ENCODE data around the gene ADGRD1. TPM values are rescaled to one million over a fixed set of nuclear protein-coding genes. Genes with fewer than 3 reads are reported as not detected.

Gene ADGRD1
- total RNA-seq, 1 donor from 2014 or later = 0.98 TPM

- Mint-ChIP-seq H3K4me1 (peaks cover under 1% of the 10 kb centered on the region), H3K36me3 (ENCODE audit: low read depth) (no peaks in the 10 kb centered on the region), H3K27me3 (ENCODE audit: low read depth) (no peaks in the 10 kb centered on the region), H3K4me3 (no peak overlapping the region), H3K27ac (ENCODE audit: unreplicated experiment) (no peak overlapping the region), H3K9me3 (no peaks in the 10 kb centered on the region)
- no peak for TF ChIP-seq CTCF (conservative IDR thresholded peaks at IDR 0.05)
- DNase-seq (ENCODE audit: low read depth, low spot score) = no peak
Measured at GRCh38 chr12:130970908-130971233, 17.2 kb downstream of the ADGRD1 start.

GRCh38 chr12:130971925-130972585 is 18.3 kb downstream of the ADGRD1 start:
- Mint-ChIP-seq H3K27ac (ENCODE audit: unreplicated experiment) (peak overlapping the region; percentile 57), H3K27me3 (ENCODE audit: low read depth) (no peaks in the 10 kb centered on the region)

GRCh38 chr12:130972586-130972950 is 18.9 kb downstream of the ADGRD1 start:
- H3K4me1 Mint-ChIP-seq = no peaks in the 10 kb centered on the region
- TF ChIP-seq CTCF (conservative IDR thresholded peaks at IDR 0.05) = no peak
- H3K27me3 Mint-ChIP-seq (ENCODE audit: low read depth) = no peaks in the 10 kb centered on the region
- no peak for DNase-seq (ENCODE audit: low read depth, low spot score)
- H3K27ac Mint-ChIP-seq (ENCODE audit: unreplicated experiment) = no peak overlapping the region
- no peaks in the 10 kb centered on the region for H3K36me3 Mint-ChIP-seq (ENCODE audit: low read depth)
- H3K9me3 Mint-ChIP-seq = no peaks in the 10 kb centered on the region
- H3K4me3 Mint-ChIP-seq = no peak overlapping the region

More at GRCh38 chr12:130971925-130972585, 18.3 kb downstream of the ADGRD1 start:
- DNase-seq (ENCODE audit: low read depth, low spot score) = no peak
- Mint-ChIP-seq H3K4me3 (no peak overlapping the region), H3K36me3 (ENCODE audit: low read depth) (no peaks in the 10 kb centered on the region), H3K9me3 (no peaks in the 10 kb centered on the region), H3K4me1 (no peaks in the 10 kb centered on the region)
- TF ChIP-seq CTCF (conservative IDR thresholded peaks at IDR 0.05) = no peak

- no peak overlapping the region for H3K4me3 Mint-ChIP-seq
- TF ChIP-seq CTCF (conservative IDR thresholded peaks at IDR 0.05) = no peak
- no peaks in the 10 kb centered on the region for H3K27me3 Mint-ChIP-seq (ENCODE audit: low read depth)
- H3K36me3 Mint-ChIP-seq (ENCODE audit: low read depth) = no peaks in the 10 kb centered on the region
- H3K9me3 Mint-ChIP-seq = no peaks in the 10 kb centered on the region
- no peak for DNase-seq (ENCODE audit: low read depth, low spot score)
- H3K27ac Mint-ChIP-seq (ENCODE audit: unreplicated experiment) = no peak overlapping the region
- H3K4me1 Mint-ChIP-seq = no peaks in the 10 kb centered on the region
Measured at GRCh38 chr12:130973109-130973508, 19.4 kb downstream of the ADGRD1 start.

GRCh38 chr12:130973906-130974305 is 20.2 kb downstream of the ADGRD1 start:
- TF ChIP-seq CTCF (conservative IDR thresholded peaks at IDR 0.05) = no peak
- Mint-ChIP-seq H3K36me3 (ENCODE audit: low read depth) (no peaks in the 10 kb centered on the region), H3K4me3 (no peak overlapping the region), H3K27ac (ENCODE audit: unreplicated experiment) (no peak overlapping the region), H3K27me3 (ENCODE audit: low read depth) (no peaks in the 10 kb centered on the region), H3K9me3 (no peaks in the 10 kb centered on the region), H3K4me1 (no peaks in the 10 kb centered on the region)
- no peak for DNase-seq (ENCODE audit: low read depth, low spot score)
